Measurements from ENCODE around the gene KCNIP1. TPM values are rescaled to one million over a fixed set of nuclear protein-coding genes. Genes with fewer than 3 reads are reported as not detected.

Gene KCNIP1
- total RNA-seq, 1 donor from 2014 or later, result 0.45 TPM

DNA sequence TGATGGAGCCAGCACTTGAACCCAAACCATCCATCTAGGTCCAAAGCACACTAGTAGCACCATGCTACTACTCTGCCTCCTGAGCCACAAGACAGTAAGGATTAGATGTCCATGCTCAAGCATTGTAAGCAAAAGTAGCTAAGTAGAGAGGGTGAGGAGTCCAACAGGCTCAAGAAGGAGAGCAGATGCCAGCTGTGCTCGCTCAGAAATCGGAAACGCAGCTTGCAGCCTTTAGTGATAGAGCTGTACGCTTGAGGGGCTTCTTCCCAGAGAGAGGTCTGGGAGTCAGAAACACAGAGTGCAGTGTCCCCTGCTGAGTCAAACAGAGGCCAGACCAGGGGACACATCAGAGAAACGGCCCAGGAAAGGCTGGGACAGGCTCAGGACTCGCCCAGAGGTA lies 247.0 kb downstream of the KCNIP1 start:
- Histone ChIP-seq H3K27me3 (ENCODE audit: insufficient read depth, low read length) (peaks cover 5% of the 10 kb centered on the region), H3K9ac (ENCODE audit: low read length) (no peak overlapping the region), H3K4me3 (ENCODE audit: insufficient read depth, low read depth, low read length) (no peak overlapping the region), H4K20me1 (ENCODE audit: insufficient read depth, low read length) (no peaks in the 10 kb centered on the region), H3K4me2 (ENCODE audit: low read length) (no peak overlapping the region), H3K9me3 (ENCODE audit: insufficient read depth, low read depth, low read length) (no peaks in the 10 kb centered on the region), H3K36me3 (ENCODE audit: insufficient read depth, low read length) (no peaks in the 10 kb centered on the region), H3K4me1 (ENCODE audit: insufficient read depth, low read length) (peaks cover under 1% of the 10 kb centered on the region), H3K79me2 (ENCODE audit: insufficient read depth, low read length) (no peaks in the 10 kb centered on the region), H2AFZ (ENCODE audit: low read depth, low read length) (no peak overlapping the region), H3K27ac (ENCODE audit: low read depth, low read length) (no peak overlapping the region)
- FAIRE-seq (no peak), DNase-seq (ENCODE audit: low read depth) (no peak)
- Mint-ChIP-seq H3K4me3 (ENCODE audit: unreplicated experiment) (no peak overlapping the region), H3K4me1 (ENCODE audit: low read depth, unreplicated experiment) (peaks cover 5% of the 10 kb centered on the region), H3K36me3 (ENCODE audit: low read depth, unreplicated experiment) (no peaks in the 10 kb centered on the region), H3K9me3 (ENCODE audit: unreplicated experiment) (peaks cover 2% of the 10 kb centered on the region), H3K27ac (ENCODE audit: unreplicated experiment) (no peak overlapping the region), H3K27me3 (ENCODE audit: low read depth, unreplicated experiment) (peaks cover 34% of the 10 kb centered on the region)
- TF ChIP-seq CTCF (IDR thresholded peaks at IDR 0.05; ENCODE audit: insufficient read depth, low read depth, low read length) (no peak), EZH2 (IDR thresholded peaks at IDR 0.05; ENCODE audit: insufficient read depth, low read length) (no peak)

- Histone ChIP-seq H3K27ac (ENCODE audit: low read depth, low read length) (no peak overlapping the region), H3K36me3 (ENCODE audit: insufficient read depth, low read length) (no peaks in the 10 kb centered on the region), H3K9ac (ENCODE audit: low read length) (no peak overlapping the region), H3K79me2 (ENCODE audit: insufficient read depth, low read length) (no peaks in the 10 kb centered on the region), H2AFZ (ENCODE audit: low read depth, low read length) (no peak overlapping the region), H3K27me3 (ENCODE audit: insufficient read depth, low read length) (peaks cover 5% of the 10 kb centered on the region), H3K4me1 (ENCODE audit: insufficient read depth, low read length) (no peaks in the 10 kb centered on the region), H4K20me1 (ENCODE audit: insufficient read depth, low read length) (no peaks in the 10 kb centered on the region), H3K9me3 (ENCODE audit: insufficient read depth, low read depth, low read length) (no peaks in the 10 kb centered on the region), H3K4me2 (ENCODE audit: low read length) (no peak overlapping the region), H3K4me3 (ENCODE audit: insufficient read depth, low read depth, low read length) (no peak overlapping the region)
- no peak for FAIRE-seq
- Mint-ChIP-seq H3K4me3 (ENCODE audit: unreplicated experiment) (no peak overlapping the region), H3K27me3 (ENCODE audit: low read depth, unreplicated experiment) (peaks cover 36% of the 10 kb centered on the region), H3K4me1 (ENCODE audit: low read depth, unreplicated experiment) (peaks cover 8% of the 10 kb centered on the region), H3K9me3 (ENCODE audit: unreplicated experiment) (peaks cover 2% of the 10 kb centered on the region), H3K27ac (ENCODE audit: unreplicated experiment) (no peak overlapping the region), H3K36me3 (ENCODE audit: low read depth, unreplicated experiment) (no peaks in the 10 kb centered on the region)
- DNase-seq (ENCODE audit: low read depth), result no peak
- TF ChIP-seq EZH2 (IDR thresholded peaks at IDR 0.05; ENCODE audit: insufficient read depth, low read length) (no peak), CTCF (IDR thresholded peaks at IDR 0.05; ENCODE audit: insufficient read depth, low read depth, low read length) (no peak)
Observed at GRCh38 chr5:170751631-170752030, 247.8 kb downstream of the KCNIP1 start.

GRCh38 chr5:170752257-170753215 lies 248.7 kb downstream of the KCNIP1 start:
- peaks cover 36% of the 10 kb centered on the region for H3K27me3 Mint-ChIP-seq (ENCODE audit: low read depth, unreplicated experiment)
- Histone ChIP-seq H3K79me2 (ENCODE audit: insufficient read depth, low read length) (no peaks in the 10 kb centered on the region), H3K27ac (ENCODE audit: low read depth, low read length) (no peak overlapping the region), H3K36me3 (ENCODE audit: insufficient read depth, low read length) (no peaks in the 10 kb centered on the region), H3K9me3 (ENCODE audit: insufficient read depth, low read depth, low read length) (no peaks in the 10 kb centered on the region), H3K4me3 (ENCODE audit: insufficient read depth, low read depth, low read length) (no peak overlapping the region), H3K4me1 (ENCODE audit: insufficient read depth, low read length) (no peaks in the 10 kb centered on the region), H3K27me3 (ENCODE audit: insufficient read depth, low read length) (peaks cover 5% of the 10 kb centered on the region), H3K9ac (ENCODE audit: low read length) (no peak overlapping the region), H4K20me1 (ENCODE audit: insufficient read depth, low read length) (no peaks in the 10 kb centered on the region), H2AFZ (ENCODE audit: low read depth, low read length) (no peak overlapping the region), H3K4me2 (ENCODE audit: low read length) (no peak overlapping the region)
- no peak overlapping the region for H3K4me3 Mint-ChIP-seq (ENCODE audit: unreplicated experiment)
- peaks cover 2% of the 10 kb centered on the region for H3K9me3 Mint-ChIP-seq (ENCODE audit: unreplicated experiment)
- peaks cover 16% of the 10 kb centered on the region for H3K4me1 Mint-ChIP-seq (ENCODE audit: low read depth, unreplicated experiment)
- no peaks in the 10 kb centered on the region for H3K36me3 Mint-ChIP-seq (ENCODE audit: low read depth, unreplicated experiment)
- TF ChIP-seq CTCF (IDR thresholded peaks at IDR 0.05; ENCODE audit: insufficient read depth, low read depth, low read length), result no peak
- no peak for TF ChIP-seq EZH2 (IDR thresholded peaks at IDR 0.05; ENCODE audit: insufficient read depth, low read length)
- DNase-seq (ENCODE audit: low read depth) (no peak), FAIRE-seq (no peak)
- no peak overlapping the region for H3K27ac Mint-ChIP-seq (ENCODE audit: unreplicated experiment)
